ENCODE measurements around the gene HEPHL1.

The HEPHL1 gene

DNA sequence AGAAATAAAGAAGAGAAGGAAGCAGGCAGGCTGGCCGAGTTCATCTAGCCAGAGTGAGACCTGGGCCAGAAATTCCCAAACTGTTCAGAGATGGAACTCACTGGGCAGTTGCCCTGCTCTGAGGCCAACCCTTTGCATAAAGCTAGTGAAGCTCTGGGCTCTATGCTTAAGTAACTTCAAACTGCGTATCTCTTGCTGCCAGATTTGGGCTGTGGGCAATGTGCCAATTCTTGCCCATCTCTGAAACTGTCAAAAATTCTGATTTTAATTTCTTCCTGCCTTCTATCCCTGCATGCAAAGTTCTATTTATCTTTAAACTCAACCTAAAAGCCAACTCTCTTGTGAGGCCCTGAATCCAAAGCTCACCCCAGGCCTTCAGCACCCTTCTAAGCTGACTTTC is 36.2 kb upstream of the HEPHL1 start:
- H3K27ac ChIP-seq: no peak overlapping the region
- ChIA-PET CTCF (no interaction called here), POLR2A (ENCODE audit: low non-redundant PET) (no interaction called here)
- DNase-seq (ENCODE audit: low spot score): no peak
- TF ChIP-seq, protein P1, sequence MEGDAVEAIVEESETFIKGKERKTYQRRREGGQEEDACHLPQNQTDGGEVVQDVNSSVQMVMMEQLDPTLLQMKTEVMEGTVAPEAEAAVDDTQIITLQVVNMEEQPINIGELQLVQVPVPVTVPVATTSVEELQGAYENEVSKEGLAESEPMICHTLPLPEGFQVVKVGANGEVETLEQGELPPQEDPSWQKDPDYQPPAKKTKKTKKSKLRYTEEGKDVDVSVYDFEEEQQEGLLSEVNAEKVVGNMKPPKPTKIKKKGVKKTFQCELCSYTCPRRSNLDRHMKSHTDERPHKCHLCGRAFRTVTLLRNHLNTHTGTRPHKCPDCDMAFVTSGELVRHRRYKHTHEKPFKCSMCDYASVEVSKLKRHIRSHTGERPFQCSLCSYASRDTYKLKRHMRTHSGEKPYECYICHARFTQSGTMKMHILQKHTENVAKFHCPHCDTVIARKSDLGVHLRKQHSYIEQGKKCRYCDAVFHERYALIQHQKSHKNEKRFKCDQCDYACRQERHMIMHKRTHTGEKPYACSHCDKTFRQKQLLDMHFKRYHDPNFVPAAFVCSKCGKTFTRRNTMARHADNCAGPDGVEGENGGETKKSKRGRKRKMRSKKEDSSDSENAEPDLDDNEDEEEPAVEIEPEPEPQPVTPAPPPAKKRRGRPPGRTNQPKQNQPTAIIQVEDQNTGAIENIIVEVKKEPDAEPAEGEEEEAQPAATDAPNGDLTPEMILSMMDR (conservative IDR thresholded peaks at IDR 0.05; ENCODE audit: low read depth): no peak

DNA sequence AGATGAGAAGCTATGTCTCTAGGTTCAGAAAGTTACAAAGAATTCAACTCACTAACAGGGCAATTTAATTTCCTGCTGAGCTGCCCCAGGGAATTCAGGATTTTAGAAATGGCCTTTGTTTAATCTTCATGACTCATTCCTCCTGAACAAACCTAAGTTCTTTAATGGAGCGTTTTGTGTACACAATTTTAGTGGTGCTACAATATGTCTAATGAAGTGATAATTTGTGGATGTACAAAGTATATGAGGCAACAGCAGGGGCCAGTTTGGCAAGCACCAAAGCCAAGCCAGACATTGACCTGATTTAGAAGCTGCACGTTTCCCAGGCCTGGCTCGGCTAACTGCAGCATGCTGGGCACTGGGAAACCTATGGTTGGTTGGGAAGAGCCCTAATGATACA is 34.4 kb upstream of the HEPHL1 start:
- CTCF ChIA-PET: interaction anchor here (0.9 kb wide), 1 partner anchor 578 kb away, joined by 5 read pairs; no protein-coding TSS in a partner anchor
- DNase-seq (ENCODE audit: low spot score): peak; percentile 46
- peak overlapping the region; percentile 55 for H3K27ac ChIP-seq
- TF ChIP-seq, protein P1 (conservative IDR thresholded peaks at IDR 0.05; ENCODE audit: low read depth): no peak
- POLR2A ChIA-PET (ENCODE audit: low non-redundant PET): no interaction called here

DNA sequence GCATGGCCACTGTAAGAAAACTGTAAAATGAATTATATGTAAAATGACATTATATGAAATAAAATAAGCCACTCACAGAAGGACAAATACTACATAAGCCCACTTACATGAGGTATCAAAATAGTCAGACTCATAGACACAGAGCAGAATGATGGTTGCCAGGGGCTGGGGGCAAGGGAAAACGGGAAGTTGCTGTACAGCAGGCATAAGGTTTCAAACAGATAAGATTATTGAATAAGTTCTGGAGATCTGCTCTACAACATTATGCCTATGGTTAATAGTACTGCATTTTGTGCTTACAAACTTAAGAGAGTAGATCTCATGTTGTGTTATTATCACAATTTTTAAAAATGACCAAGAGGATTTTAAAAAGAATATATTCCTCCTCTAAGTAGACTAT is 32.7 kb upstream of the HEPHL1 start:
- TF ChIP-seq, protein P1 (conservative IDR thresholded peaks at IDR 0.05; ENCODE audit: low read depth): no peak
- DNase-seq (ENCODE audit: low spot score): no peak
- CTCF ChIA-PET: no interaction called here
- POLR2A ChIA-PET (ENCODE audit: low non-redundant PET): no interaction called here
- H3K27ac ChIP-seq: no peak overlapping the region

DNA sequence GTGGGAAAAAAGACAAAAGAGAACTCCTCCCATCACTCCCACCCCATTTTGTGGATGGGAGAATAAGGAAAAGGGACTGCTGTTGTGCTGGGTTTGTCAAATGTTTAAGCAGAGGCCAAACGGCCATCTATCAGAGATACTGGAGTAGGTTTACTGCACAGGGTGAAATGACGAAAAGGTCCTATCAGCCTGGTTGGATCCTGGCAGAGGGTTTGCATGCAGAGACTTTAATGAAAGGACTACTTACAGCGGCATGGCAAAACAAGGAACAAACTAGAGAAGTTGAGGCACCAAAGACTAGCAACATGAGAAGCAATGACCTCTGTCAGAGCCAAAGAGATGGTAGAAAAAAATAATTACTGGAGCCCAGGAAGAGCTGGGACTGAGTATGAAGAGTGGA is 32.2 kb upstream of the HEPHL1 start:
- POLR2A ChIA-PET (ENCODE audit: low non-redundant PET): no interaction called here
- TF ChIP-seq, protein P1 (conservative IDR thresholded peaks at IDR 0.05; ENCODE audit: low read depth): no peak
- CTCF ChIA-PET: no interaction called here
- DNase-seq (ENCODE audit: low spot score): no peak
- no peak overlapping the region for H3K27ac ChIP-seq

DNA sequence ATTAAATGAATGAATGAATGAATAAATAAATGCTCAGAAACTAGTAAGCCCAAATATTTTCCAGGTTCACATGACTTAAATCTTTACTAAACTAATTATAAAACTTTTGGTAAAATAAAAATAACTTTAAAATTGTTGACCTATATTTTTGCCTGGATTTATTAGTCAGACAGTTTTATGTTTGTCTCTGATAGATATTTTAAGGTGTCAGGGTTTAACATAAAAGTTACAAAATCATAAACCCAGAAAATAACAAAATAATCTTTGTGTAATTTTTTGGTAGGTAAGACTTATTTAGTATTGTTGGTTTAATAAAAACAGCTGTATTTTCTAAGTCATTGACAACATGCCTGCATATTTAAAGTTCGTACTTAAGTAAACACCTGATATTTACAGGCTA is 27.4 kb upstream of the HEPHL1 start:
- POLR2A ChIA-PET (ENCODE audit: low non-redundant PET): no interaction called here
- H3K27ac ChIP-seq: no peak overlapping the region
- no peak for DNase-seq (ENCODE audit: low spot score)
- TF ChIP-seq, protein P1 (conservative IDR thresholded peaks at IDR 0.05; ENCODE audit: low read depth): no peak
- CTCF ChIA-PET: no interaction called here

DNA sequence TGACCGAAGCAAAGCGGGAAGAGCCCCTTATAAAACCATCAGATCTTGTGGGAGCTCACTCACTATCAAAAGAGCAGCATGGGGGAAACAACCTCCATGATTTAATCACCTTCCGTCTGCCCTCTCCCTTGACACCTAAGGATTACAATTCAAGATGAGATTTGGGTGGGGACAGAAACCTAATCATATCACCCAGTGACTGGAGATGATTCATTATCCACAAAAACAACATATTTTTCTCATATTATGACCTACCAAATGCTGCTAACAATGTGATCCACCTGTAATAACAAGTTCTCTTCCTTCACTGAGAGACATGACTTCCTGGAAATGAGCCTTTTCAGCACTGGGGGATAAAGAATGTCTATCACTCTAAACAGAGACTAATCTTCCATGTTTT is 23.4 kb upstream of the HEPHL1 start:
- no peak overlapping the region for H3K27ac ChIP-seq
- ChIA-PET CTCF (no interaction called here), POLR2A (ENCODE audit: low non-redundant PET) (no interaction called here)
- TF ChIP-seq, protein P1 (conservative IDR thresholded peaks at IDR 0.05; ENCODE audit: low read depth): no peak
- no peak for DNase-seq (ENCODE audit: low spot score)

DNA sequence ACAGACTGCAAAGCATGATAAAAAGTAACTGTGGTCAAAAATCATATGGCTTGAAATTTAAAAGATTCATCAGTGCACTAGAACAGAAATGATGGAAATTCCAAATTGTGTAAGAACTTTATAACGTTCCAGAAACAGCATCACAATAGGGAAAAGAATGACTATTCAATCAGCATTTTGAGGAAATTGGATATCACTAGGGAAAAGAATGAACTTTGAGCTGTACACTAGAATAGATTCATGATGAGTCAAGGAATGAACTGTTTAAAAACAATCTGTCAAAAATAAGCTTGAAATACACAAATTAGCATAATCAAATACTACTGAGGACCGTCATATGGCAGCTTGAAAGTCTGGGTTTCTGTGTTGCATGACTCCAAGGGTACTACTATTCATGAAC is 20.5 kb upstream of the HEPHL1 start:
- ChIA-PET POLR2A (ENCODE audit: low non-redundant PET) (no interaction called here), CTCF (no interaction called here)
- DNase-seq (ENCODE audit: low spot score): no peak
- no peak overlapping the region for H3K27ac ChIP-seq
- TF ChIP-seq, protein P1 (conservative IDR thresholded peaks at IDR 0.05; ENCODE audit: low read depth): no peak
